ENCODE results near the gene RAI1.

The RAI1 gene

GRCh38 chr17:17754719-17755686 lies 73.7 kb downstream of the RAI1 start:
- DNase-seq = no peak

DNA sequence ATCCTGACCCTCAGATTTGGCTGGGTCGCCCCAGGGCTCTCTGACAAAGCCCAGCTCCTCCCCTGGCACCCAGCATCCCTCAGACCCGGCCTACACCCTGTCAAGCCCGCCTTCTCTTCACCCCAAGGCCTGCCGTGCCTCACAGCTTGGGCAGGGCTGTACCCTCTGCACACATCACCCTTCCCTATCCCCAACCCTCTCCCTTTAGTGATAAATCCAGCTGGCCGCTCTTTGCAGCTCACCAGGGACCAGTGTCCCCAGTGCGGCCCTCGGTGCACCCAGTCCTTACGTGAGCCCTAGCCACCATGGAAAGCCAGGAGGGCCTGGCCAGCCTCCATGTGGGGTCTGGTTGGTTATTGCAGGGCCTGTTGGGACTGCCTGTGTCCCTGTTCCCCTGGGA lies 74.5 kb downstream of the RAI1 start:
- no peak for DNase-seq

- peak; percentile 75 for DNase-seq
Observed at GRCh38 chr17:17757391-17757791, 76.1 kb downstream of the RAI1 start.

DNA sequence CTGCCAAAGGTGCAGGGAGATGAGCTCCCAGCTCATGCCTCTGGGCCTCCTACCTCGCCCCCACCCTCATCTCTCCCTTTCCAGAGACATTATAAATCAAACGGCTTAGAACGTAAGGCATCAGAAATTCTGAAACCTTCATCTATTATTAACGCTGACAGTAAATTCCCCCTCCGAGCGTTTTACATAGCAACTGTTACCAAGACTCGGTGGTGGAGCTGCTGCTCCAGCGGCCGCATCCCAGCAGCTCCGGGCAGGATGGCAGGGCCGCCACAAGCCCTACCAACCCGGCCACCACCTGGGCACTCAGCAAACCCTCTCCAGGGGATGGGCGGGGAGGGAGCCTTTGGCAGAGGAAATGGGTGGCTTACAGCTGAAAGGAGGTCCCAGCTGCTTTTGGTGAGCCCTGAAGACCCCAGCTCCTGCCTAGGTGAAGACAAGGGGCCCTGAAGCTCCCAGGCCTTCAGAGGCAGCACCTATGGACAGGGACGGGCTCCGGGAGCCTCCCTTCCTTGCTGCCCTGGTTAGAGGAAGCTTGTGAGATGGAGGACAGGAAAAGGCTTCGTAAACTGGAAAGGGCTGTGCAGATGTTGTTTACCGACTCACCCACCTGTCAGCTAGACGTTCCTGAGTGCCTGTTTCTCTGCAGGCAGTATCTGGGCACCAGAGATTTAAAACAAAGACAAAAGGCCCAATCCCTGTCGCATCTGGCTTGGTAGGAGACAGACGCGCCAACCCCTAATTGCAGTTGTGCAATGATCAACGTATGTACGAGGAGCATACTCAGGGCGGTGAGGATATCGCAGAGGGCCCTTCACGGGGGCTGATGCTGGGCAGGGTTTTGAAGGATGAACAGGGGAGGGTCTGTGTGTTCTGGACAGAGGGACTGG lies 76.9 kb downstream of the RAI1 start:
- DNase-seq = peak; percentile 93

GRCh38 chr17:17758941-17759563 lies 77.8 kb downstream of the RAI1 start:
- DNase-seq = no peak

DNA sequence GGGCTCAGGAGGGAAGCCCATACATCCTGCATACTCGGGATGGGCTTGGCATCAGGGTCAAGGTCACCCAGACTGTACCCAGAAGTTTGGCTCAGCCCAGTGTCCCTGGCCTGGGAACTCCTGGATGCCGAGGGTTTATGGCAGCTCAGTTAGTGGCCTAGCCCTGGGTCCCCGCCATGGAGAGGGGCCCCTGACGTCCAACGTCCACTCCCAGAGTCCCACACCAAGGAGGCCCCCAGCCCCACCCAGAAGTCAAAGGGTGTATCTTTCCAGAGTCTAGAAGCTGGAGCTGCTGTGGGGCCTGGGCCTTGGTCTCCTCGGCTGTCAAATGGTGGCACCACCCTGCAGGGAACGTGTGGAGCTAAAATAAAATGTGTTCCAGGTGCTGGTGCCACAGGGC lies 79.1 kb downstream of the RAI1 start:
- no peak for DNase-seq

GRCh38 chr17:17760872-17761550 lies 79.8 kb downstream of the RAI1 start:
- no peak for DNase-seq

- no peak for DNase-seq
Observed at GRCh38 chr17:17761894-17762743, 80.9 kb downstream of the RAI1 start.

- no peak for DNase-seq
Observed at GRCh38 chr17:17762744-17763105, 81.5 kb downstream of the RAI1 start.

DNA sequence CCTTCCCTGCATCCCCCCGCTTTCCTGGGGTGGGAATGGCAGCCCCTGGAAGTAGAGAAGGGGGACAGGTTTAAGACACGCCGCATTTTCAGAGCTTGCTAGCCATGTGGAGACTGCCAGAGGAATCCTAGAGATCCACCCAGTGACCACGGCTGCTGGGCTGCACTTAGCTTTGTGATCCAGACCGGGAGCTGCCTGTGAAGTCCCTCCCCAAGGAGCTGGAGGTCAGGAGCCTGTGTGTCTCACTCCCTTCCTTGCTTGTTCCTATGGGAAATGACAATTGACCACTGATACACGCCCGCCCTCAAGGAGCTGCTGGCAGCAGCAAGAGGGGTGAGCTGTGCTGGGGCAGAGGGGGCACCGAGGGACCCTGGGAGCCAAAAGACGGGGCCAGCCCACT lies 81.9 kb downstream of the RAI1 start:
- no peak for DNase-seq

DNA sequence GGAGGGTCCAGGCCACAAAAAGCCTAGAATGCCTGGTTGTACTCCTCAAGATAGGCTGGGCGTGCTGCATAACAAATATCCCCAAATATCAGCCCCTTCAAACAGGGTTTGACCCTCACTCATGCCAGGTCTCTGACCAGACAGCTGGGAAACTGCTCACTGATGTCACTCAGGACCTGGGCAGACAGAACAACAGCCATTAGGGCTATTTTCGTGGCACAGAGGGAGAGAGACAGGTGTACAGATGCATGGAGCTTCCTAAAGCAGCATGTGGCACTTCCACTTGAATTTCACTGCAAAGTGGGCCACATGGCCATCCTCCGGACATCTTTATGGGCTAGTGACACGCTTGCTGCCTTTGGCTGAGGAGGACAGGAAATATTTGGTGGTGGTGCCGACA lies 82.5 kb downstream of the RAI1 start:
- DNase-seq = no peak

DNA sequence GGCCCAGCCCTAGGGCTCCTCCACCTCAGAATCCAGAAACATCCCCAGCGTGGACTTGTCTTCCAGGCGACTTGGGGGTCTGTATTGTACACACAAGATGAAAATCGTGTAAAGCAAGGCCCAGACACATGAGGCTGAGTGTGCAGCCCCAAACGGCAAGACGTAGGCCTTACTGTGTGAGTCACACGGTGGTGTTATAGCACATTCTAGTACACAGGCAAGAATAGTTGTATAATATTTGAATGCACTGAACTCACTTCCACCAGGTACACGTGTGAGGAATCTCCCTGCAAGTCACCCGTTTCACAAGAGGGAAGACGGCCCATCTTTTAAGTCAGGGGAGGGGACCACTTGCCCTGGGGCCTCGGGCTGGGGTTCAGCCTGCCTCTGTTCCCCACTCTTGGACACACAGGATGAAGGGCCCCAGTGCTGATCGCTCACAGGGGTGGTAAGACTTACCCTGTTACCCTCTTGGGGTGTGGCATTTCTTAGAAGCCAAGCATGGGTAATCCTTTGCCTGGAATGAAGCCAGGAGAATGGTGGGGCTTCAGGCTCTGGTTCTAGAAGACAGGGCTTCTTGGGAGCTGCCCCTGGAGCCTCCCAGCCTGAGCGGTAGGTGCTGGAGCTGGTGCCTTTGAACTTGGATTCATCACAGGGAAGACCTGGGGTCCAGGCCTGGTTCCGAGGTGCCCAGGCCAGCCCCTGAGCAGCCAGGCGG lies 84.3 kb downstream of the RAI1 start:
- DNase-seq = no peak

DNA sequence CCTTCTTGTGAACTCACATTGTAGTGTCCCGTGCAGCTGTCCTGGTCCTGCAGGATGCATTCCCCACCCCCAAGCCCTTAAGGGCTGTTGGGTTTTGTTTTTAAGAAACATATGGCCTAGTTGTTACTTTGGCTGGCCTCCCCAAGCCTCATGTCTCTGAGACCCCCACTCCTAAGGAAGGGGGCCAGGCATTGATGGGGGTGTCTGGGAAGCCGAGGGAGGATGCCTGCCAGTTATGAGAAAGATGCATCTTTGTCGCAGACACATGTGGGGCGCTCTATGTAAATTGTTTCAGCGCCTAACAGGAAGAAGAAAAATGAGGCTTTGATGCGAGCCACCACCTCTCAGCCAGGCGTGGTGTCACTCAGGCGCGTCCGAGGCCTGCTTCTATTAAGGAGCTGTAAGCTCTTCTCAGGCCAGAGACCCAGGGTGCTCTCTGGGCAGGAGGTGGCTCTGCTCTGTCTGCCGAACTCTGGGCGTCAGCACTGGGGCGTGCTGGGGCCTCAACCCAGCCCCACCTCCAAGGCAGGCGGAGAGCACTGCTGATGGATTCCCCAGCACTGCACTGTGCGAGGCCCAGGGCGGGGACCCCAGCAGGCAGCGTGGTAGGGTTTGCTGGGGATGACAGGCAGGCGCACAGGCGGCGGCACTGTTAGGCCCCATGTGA lies 85.0 kb downstream of the RAI1 start:
- peak; percentile 42 for DNase-seq

DNA sequence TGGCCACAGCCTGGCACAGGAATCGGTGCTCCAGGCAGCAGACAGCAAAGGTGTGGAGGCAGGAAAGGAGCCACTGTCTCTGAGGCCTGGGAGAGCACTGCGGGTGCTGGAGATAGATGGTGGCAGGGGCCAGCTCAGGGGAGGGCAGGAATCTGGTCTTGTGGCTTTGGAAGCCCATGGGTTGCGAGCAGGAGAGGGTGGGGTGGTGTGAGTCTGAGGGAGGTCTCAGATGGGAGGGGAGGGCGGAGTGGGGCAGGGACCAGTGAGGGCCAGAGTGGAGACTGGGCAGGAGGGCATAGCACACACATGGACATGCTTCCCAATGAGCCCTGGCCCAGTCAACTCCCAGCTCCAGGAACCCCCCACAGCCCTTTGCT lies 85.5 kb downstream of the RAI1 start:
- DNase-seq = no peak

DNA sequence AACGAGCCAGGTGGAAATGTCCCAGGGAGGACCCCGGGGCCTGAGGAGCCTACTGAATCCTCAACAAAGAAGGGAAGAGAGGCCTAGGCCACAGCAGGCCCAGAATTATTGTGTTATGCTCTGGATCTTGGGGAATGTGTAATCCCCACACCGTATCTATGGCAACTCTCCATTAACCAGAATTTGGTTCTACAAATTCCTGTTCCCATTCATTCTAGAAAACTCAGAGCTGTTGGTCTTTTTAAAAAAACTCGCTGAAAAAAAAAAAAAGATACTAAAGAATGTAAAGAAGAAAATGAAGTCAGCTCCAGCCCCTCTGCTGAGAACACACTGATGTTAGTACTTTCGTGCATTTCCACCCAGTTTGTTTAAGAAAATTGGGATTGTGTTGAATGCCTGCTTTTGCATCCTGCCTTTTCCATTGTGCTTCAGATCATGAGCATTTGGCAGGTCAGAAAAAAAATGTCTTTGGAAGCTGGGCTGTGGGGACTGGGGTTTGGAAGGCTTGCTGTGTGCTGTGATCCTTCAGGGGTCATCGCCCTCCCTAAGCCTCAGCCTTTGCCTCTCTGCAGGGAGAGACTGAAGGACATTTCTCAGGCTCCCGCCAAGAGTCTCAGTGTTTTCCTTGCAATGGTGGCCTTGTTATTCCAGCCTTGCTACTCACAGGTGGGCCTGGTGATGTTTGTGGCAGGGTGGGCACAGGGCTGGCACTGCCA lies 86.1 kb downstream of the RAI1 start:
- no peak for DNase-seq

DNA sequence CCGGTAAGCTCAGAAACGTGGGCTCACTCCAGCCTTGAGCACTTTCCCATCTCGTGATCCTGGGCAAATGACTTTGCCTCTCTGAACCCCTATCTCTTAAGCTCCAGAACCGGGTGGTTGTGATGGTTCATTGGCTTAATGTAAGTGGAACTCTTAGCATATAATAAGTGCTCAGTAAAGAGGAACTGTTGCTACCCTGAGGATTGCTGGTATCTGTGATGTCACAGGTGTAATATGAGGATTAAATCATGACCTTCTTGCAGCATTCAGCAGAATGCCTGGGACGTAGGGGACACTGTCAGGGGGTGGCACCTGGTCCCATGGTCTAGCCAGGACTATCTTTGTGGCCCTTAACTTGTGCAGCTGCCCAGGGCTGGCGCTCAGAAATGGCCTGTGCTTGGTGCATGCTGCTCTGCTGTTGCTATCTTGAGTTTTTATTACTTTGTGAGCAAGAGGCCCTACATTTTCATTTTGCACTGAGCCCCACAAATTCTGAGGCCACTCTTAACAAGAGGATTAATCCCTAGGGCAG lies 86.7 kb downstream of the RAI1 start:
- no peak for DNase-seq

DNA sequence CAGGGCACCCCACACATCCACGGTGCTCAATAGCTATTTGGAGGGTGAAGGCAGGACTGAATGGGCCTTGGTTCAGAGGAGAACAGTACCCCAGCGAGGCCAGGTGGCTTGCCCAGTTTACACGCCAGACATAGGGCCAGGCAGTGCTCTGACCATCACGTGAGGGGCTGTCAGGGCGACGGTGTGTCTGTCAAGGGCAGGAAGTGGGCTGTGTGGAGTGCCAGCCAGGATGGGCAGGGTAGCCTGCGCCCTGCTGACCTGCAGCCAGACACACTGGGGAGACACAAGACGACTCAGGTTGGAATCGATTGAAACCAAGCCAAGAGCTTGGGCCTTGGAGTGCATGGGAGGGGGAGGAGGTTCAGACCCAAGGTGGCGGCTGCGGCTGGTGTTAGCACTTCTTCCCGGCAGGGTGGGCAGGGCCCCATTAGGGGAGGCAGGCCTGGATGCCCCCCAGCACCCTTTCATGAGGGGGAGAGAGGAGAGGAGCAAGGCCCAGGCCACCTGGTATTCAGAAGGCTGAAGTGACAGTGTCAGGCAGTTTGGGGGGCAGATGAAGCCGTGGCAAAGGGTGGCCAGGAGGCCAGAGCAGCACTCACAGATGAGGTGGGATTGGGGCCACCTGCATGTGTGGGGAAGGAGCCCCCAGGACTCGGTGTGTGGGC lies 87.3 kb downstream of the RAI1 start:
- DNase-seq = no peak

GRCh38 chr17:17769869-17770631 lies 88.8 kb downstream of the RAI1 start:
- DNase-seq = no peak

All from NCI-H510A treated with DMSO at 0.1 percent for 48 hours (cell line).